SK-N-SH (cell line): ENCODE measurements around the gene GPR34.

ENCODE experiments used
- FOSL2 ChIP-seq: IDR thresholded peaks from 2 replicates; pipeline ENCODE4 v1.4.0; 2012; ENCODE audit warnings: low read depth, mild to moderate bottlenecking, moderate library complexity, borderline replicate concordance
- NFIC ChIP-seq: IDR thresholded peaks from 2 replicates; pipeline ENCODE4 v1.4.0; 2012; ENCODE audit warnings: borderline replicate concordance
- POLR2AphosphoS5 ChIP-seq: IDR thresholded peaks from 2 replicates; pipeline ENCODE4 v1.6.1; 2012; ENCODE audit warnings: low read depth, low read length
- SMC3 ChIP-seq: IDR thresholded peaks from 2 replicates; pipeline ENCODE4 v1.6.1; 2012; ENCODE audit warnings: low read depth, low read length, improper control_type of control experiment
- TAF1 ChIP-seq: IDR thresholded peaks from 2 replicates; pipeline ENCODE4 v1.6.1; 2012; ENCODE audit warnings: low read depth, mild to moderate bottlenecking, low read length, moderate library complexity, borderline replicate concordance

DNA sequence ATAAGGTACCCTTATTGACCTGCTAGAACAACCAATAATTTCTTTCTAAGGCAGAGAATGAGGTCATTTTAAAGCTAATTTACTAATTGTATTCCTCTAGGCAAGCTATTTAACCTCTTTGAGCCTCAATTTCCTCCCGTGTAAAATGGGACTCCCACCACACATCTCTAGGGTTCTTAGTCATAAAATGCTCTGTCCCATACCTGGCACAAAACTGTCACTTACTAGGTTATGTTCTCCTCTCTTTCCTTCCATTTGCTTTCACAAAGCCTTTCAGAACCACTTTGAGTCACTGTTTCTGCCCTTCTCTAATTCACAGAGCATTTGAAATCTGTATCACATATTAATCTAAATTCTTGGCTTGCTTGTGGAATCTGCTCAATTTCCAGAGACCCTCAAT lies 32.8 kb downstream of the GPR34 start:
- TF ChIP-seq NFIC (no peak), TAF1 (no peak), SMC3 (no peak), FOSL2 (no peak), POLR2AphosphoS5 (no peak)
